Activated CD8-positive, alpha-beta memory T cell treated with anti-CD3 and anti-CD28 coated beads, Interleukin-2, amount 50 U/mL, for 48 hours (primary cell): Measurements from ENCODE around the gene ZNF329.

ENCODE experiments used
- DNase-seq: peaks from one replicate; pipeline ENCODE4 v3.0.0-alpha.2; 2020

The ZNF329 gene

GRCh38 chr19:58118979-58119733 is 31.4 kb downstream of the ZNF329 start:
- DNase-seq = no peak

- DNase-seq = no peak
Measured at GRCh38 chr19:58117841-58118575, 32.6 kb downstream of the ZNF329 start.

DNA sequence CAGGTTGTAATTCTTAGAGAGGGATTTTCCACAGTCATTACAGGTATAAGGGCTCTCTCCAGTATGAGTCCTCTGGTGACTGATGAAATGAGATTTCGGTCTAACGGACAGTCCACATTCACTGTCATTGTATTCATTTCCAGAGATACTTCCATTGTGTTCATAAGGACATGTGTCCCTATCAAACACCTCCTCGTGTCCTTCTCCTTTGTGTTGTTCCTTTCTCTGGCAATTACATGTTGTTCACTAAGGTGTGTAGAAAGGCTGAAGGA is 42.1 kb downstream of the ZNF329 start:
- no peak for DNase-seq

DNA sequence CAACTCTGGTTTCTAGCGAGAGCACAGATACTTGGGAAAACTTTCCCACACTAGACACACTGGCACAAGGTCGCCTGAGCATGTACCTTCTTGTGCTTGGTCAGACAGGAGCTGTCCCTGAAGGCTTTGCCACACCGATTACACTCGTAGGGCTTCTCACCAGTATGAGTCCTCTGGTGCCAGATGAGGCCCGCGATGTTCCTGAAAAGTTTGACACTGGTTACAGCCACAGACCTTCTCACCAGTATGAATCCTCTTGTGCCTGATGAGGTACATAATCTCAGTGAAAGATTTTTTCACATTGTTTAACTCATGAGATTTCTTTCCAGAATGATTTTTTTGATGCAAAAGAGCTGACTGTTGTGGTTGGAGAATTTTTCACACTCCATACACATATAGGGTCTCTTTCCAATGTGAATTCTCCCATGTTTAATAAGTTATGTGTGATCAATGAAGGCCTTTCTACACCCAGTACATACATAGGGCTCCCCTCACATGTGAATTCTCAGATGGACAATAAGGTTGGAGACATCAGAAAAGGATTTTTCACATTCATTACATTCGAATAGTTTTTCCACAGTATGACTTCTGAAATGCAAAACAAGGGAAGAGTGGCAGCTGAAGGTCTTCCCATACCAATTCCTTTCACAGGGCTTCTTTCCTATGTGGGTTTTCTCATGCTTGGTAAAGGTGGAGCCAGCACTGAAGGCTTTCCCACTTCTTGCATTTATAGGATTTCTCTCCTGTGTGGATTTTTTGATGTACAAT is 42.6 kb downstream of the ZNF329 start:
- DNase-seq = no peak

GRCh38 chr19:58098682-58098998 is 51.9 kb downstream of the ZNF329 start:
- DNase-seq = no peak

- peak; percentile 96 for DNase-seq
Measured at GRCh38 chr19:58097781-58098681, 52.6 kb downstream of the ZNF329 start, which contains the start of gene ZSCAN18. ZSCAN18 (minus strand) TSS chr19:58098231; CDS start chr19:58090267, 7,964 bp downstream.

- no peak for DNase-seq
Measured at GRCh38 chr19:58097349-58097748, 53.2 kb downstream of the ZNF329 start.

GRCh38 chr19:58096884-58097283 is 53.7 kb downstream of the ZNF329 start:
- DNase-seq = no peak

- no peak for DNase-seq
Measured at GRCh38 chr19:58095328-58095727, 55.3 kb downstream of the ZNF329 start.

DNA sequence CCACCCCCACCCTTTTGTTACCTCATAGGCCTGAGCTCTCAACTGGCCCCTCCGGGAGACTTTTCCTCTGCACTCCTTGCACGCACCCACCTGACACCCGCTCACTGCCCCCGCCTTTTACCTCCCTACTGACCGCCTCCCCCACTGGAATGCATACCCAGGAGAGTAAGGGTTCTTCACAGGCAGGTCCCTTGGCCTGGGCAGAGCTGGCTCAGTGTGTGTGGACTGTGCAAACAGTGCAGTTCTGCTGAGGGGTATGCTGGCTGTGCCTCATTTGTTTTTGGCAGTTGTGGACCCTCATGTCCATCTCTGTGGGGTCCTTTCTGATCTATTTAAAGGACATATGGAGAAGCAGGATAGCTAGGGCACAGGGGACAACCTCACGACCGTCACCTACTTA is 57.5 kb downstream of the ZNF329 start:
- DNase-seq = no peak

DNA sequence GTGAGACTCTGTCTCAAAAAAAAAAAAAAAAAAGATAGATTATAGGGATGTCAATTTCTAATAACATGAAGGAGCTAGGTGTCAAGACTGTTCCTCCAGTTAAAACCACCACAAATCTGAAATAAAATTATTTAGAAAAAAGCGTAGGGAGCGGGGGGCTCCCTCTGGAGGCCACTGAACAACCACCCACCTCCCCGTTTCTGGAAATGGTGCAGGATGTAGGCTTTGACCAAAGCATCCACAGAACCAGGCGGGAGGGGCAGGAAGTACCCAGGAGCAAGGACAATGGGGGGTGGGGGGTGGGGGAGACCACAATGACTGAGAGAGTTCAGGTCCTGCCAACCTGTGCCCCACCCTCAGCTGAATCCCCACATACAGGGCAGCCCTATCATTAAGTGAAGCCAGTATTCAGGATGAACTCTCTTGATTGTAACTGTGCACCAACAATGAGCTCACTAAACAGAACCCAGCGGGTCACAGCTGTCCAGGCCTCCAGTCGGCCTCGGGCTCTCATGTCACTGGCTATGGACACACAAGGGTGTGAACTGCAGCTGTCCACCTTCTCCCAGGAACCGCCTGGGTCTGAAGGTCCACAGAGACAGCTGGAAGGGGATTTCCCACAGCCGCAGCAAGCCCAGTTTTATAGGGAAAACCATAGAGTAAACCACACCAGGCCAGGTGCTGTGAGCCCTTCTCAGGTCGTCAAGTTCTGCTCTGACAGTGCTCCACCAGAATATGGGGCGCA is 59.2 kb downstream of the ZNF329 start:
- no peak for DNase-seq

DNA sequence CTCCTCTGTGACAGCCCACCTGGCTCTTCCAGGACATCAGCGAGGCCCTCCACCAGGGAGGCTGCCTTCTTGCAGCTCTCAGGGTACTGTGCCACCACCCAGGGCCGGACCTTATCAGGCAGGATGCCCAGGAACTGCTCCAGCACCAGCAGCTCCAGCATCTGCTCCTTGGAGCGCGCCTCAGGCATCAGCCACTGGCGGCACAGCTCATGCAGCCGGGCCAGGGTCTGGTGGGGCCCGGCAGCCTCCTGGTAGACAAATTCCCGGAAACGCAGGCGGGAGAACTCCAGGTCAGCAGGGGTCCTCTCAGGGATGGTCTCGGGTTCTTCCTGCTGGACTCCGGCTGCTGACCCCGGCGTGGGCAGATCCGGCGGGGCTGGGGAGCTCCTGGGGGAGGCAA is 60.7 kb downstream of the ZNF329 start:
- DNase-seq = no peak

- no peak for DNase-seq
Measured at GRCh38 chr19:58088521-58089052, 62.0 kb downstream of the ZNF329 start.

DNA sequence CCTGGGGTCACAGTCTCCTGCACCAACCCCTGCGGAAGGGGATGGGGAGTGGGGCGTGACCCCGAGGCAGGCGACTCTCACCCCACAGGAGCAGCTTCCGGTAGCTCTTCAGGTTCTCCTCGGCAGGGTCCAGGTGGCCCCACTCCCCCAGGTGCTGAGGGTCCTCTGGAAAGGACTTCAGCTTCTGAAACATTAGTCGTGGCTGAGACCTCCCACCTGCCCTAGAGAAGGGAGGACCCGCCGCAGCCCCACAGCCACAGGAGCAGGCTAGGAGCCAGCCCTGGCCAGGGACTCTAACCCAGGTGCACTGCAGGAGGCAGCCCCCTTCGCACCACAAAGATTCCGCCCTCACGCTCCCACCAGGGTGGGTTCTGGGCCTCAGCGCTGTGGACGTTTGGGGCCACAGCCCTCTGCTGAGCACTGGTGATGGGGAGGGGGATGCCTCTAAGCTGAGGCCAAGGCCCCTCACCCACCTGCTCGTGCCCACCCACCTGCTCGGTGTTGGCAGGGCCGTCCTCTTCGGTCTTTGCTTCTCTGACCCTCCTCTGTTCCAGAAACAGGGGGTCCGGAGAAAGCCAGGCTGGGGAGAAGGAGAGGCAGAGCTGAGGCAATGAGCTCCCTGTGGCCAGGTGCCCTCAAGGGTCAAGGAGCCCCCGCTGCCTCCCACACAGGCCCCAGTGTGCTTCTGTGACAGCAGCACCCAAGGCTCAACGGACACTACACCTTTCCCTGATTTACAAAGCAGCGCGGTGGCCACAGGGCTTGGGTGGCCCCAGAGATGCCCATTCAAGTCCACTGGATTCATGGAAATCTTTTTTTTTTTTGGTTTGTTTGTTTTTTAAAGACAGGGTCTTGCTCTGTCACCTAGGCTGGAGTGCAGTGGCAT is 63.5 kb downstream of the ZNF329 start:
- no peak for DNase-seq

DNA sequence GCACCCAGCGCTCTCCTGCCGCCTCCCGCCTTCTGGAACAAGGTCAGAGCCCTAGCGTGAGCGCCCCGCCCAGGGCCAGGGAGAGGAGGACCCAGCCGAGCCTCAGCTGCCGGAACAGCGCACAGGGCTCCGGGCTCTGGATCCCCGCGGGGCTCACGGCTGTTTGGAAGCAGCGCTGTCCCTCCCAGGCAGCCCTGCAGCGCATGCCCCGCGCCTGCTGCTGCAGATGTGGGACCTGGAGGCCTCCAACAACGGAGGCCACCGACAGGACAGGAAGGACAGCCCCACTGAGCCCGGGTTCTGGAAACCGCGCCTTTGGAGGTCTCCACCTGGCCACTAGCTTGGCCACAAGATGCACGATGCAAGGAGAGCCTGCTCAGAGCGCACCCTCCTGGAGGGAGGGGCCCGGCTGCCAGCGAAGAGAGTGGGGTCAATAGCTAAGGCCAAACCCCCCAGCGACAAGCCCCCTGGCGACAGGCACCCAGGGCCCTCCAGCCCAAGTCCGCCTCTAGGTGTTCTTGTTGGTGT is 65.2 kb downstream of the ZNF329 start:
- DNase-seq = no peak

GRCh38 chr19:58084596-58085347 is 65.8 kb downstream of the ZNF329 start:
- DNase-seq = no peak

DNA sequence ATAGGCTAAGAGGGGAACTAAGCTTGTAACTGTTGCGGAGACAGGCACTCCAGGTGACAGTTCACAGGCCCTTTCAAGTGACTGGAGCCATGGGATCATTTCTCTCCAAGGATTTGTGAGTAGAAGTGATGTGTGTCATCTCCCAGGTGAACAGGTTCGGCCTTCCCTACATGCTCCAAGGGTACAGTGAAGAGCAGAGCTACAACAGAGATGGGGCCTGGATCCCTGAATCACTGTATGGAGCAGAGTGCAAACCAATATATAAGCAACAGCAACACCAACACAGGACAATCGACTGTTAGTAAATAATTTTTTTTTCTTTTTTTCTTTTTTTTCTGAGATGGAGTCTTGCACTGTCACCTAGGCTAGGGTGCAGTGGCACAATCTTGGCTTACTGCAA is 67.6 kb downstream of the ZNF329 start:
- no peak for DNase-seq

DNA sequence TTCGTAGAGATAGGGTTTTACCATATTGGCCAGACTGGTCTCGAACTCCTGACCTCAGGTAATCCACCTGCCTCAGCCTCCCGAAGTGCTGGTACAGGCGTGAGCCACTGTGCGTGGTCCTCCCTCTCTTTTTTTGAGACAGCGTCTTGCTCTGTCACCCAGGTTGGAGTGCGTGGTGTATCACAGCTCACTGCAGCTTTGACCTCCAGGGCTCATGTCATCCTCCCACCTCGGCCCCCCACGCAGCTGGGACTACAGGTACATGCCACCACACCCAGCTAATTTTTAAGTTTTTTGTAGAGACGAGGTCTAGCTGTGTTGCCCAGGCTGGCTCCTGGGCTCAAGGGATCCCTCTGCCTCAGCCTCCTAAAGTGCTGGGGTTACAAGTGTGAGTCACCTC is 70.8 kb downstream of the ZNF329 start:
- DNase-seq = no peak
